Endothelial cell of umbilical vein (primary cell): ENCODE data around the gene RP2. TPM values are rescaled to one million over a fixed set of nuclear protein-coding genes. Genes with fewer than 3 reads are reported as not detected.

Source experiments
- BruUV-seq: library from RNA; stranded (reverse); fragments of 400-500 nt; replicated peaks from 2 replicates; lab custom pipeline; 2021; lab: Mats Ljungman, UMichigan
- CTCF ChIA-PET: fragments of 300-600, 350-600 bp; sonication (Branson Sonifier 250); formaldehyde crosslinking; loops from one replicate; lab custom pipeline; 2021; ENCODE audit warnings: antibody characterized with exemption, inconsistent platforms; lab: Charles Lee
- POLR2A ChIA-PET: fragments of 300-600, 350-600 bp; sonication (Branson Sonifier 250); formaldehyde crosslinking; loops from one replicate; lab custom pipeline; 2021; ENCODE audit warnings: antibody characterized with exemption, inconsistent platforms; lab: Charles Lee
- DNase-seq: peaks from one replicate; pipeline ENCODE4 v3.0.0-alpha.2; 2011; ENCODE audit warnings: low read depth, low spot score
- FAIRE-seq: peaks from 2 replicates; lab custom pipeline; 2011; peaks lifted over from hg19 to GRCh38; lab: Jason Lieb, UNC
- H2AFZ ChIP-seq: 2 replicates; pipeline ENCODE4 v1.6.0; 2012; ENCODE audit warnings: low read depth, low read length, control low read depth, inconsistent platforms
- H3K27ac ChIP-seq: 2 replicates; pipeline ENCODE4 v1.5.1; 2011; ENCODE audit warnings: low read depth, mild to moderate bottlenecking, control low read depth, low read length, moderate library complexity; ENCODE audit not compliant: insufficient read depth
- H3K27me3 ChIP-seq, 2 experiments: 2 replicates each; pipeline versions ENCODE4 v1.6.0 to v1.6.1; 2011; ENCODE audit warnings: low read length in 2 of 2, mixed read lengths in 1 of 2; ENCODE audit not compliant: control insufficient read depth in 2 of 2, insufficient read depth in 2 of 2
- H3K36me3 ChIP-seq, 2 experiments: 2 replicates in 1 of 2; 3 replicates in 1 of 2; pipeline ENCODE4 v1.5.1; 2011; ENCODE audit warnings: low read length in 2 of 2, mild to moderate bottlenecking in 1 of 2, moderate library complexity in 1 of 2; ENCODE audit not compliant: control insufficient read depth in 2 of 2, insufficient read depth in 2 of 2; ENCODE audit errors: extremely low read depth in 1 of 2
- H3K4me1 ChIP-seq: 3 replicates; pipeline ENCODE4 v1.5.1; 2011; ENCODE audit warnings: mild to moderate bottlenecking, low read length; ENCODE audit not compliant: control insufficient read depth, insufficient read depth; ENCODE audit errors: extremely low read depth
- H3K4me2 ChIP-seq: 2 replicates; pipeline ENCODE4 v1.6.1; 2011; ENCODE audit warnings: low read length, control low read depth, mixed read lengths; ENCODE audit not compliant: insufficient read depth
- H3K4me3 ChIP-seq, 3 experiments: fragments of 200-600 bp in 1 of 3; sonication (generic), shearing (Covaris generic) in 1 of 3; replicated peaks in 1 of 3; 2 replicates each; pipeline ENCODE4 v1.5.1; 2011 to 2016; ENCODE audit warnings: control low read depth in 3 of 3, low read length in 3 of 3, mild to moderate bottlenecking in 2 of 3, inconsistent platforms in 1 of 3, low read depth in 1 of 3, moderate library complexity in 1 of 3; ENCODE audit not compliant: insufficient read depth in 1 of 3
- H3K79me2 ChIP-seq: 2 replicates; pipeline ENCODE4 v1.6.0; 2012; ENCODE audit warnings: low read length, inconsistent platforms; ENCODE audit not compliant: control insufficient read depth, insufficient read depth
- H3K9ac ChIP-seq: replicated peaks from 2 replicates; pipeline ENCODE3; 2011; ENCODE audit warnings: low read length, control low read depth; ENCODE audit not compliant: insufficient read depth; ENCODE audit errors: extremely low read depth
- H3K9me1 ChIP-seq: replicated peaks from 3 replicates; pipeline ENCODE4 v1.6.0; 2011; ENCODE audit warnings: mild to moderate bottlenecking, low read length; ENCODE audit not compliant: control insufficient read depth, insufficient read depth; ENCODE audit errors: extremely low read depth
- H3K9me3 ChIP-seq: replicated peaks from 2 replicates; pipeline ENCODE4 v1.5.1; 2012; ENCODE audit warnings: low read length, inconsistent platforms; ENCODE audit not compliant: control insufficient read depth, insufficient read depth
- H4K20me1 ChIP-seq: replicated peaks from 2 replicates; pipeline ENCODE3; 2011; ENCODE audit warnings: mild to moderate bottlenecking, low read length; ENCODE audit not compliant: control insufficient read depth, insufficient read depth; ENCODE audit errors: extremely low read depth
- CTCF ChIP-seq, 2 donors: IDR thresholded peaks; 1 replicate in 1 of 2; 2 replicates in 1 of 2; pipeline ENCODE4 v1.5.1; 2011; ENCODE audit warnings: low read length in 2 of 2, mild to moderate bottlenecking in 2 of 2, moderate library complexity in 2 of 2, control low read depth in 1 of 2, inconsistent platforms in 1 of 2, low read depth in 1 of 2; ENCODE audit not compliant: insufficient read depth in 1 of 2; ENCODE audit errors: extremely low read depth in 1 of 2
- EZH2 ChIP-seq: IDR thresholded peaks from 2 replicates; pipeline ENCODE4 v1.6.1; 2012; ENCODE audit warnings: borderline replicate concordance, low read depth, mild to moderate bottlenecking, moderate library complexity, low read length, inconsistent platforms; ENCODE audit not compliant: severe bottlenecking
- FOS ChIP-seq: IDR thresholded peaks from 2 replicates; pipeline ENCODE4 v1.6.1; 2011; ENCODE audit warnings: mild to moderate bottlenecking, low read length, moderate library complexity, borderline replicate concordance; ENCODE audit not compliant: insufficient read depth
- GATA2 ChIP-seq: IDR thresholded peaks from 2 replicates; pipeline ENCODE4 v1.7.0; 2011; ENCODE audit warnings: low read depth, mild to moderate bottlenecking, moderate library complexity, mixed read lengths, low read length; ENCODE audit not compliant: insufficient read length, insufficient read depth
- MAX ChIP-seq: IDR thresholded peaks from 2 replicates; pipeline ENCODE4 v1.6.1; 2011; ENCODE audit not compliant: insufficient read depth, insufficient read length
- MYC ChIP-seq: IDR thresholded peaks from one replicate; pipeline ENCODE4 v1.6.1; 2011; ENCODE audit warnings: mild to moderate bottlenecking, low read depth, low read length
- POLR2A ChIP-seq: IDR thresholded peaks from 2 replicates; pipeline ENCODE4 v1.6.1; 2012; ENCODE audit warnings: low read depth, mild to moderate bottlenecking, control low read depth, low read length
- POLR2AphosphoS5 ChIP-seq: IDR thresholded peaks from 2 replicates; pipeline ENCODE4 v1.6.1; 2012; ENCODE audit warnings: low read depth, mild to moderate bottlenecking, control low read depth, low read length, moderate library complexity; ENCODE audit not compliant: insufficient read depth
- dilution Hi-C: fragments of 300-500 bp; cut with MboI; formaldehyde crosslinking; loops from one replicate; pipeline ENCODE4 v1.15.0; 2019; ENCODE audit warnings: low sequenced_read_pairs; ENCODE audit not compliant: extremely low pct_ligation_motif_present
- intact Hi-C: fragments of 100-400 bp; cut with micrococcal nuclease; formaldehyde crosslinking; loops from one replicate; pipeline ENCODE4 v1.10.0; 2022
- polyA plus RNA-seq, 4 experiments: library from polyadenylated mRNA; depleted of rRNA in 3 of 4; stranded (reverse) in 3 of 4; unstranded in 1 of 4; fragments of >200 nt; gene quantifications; 2 replicates each; pipeline versions ENCODE4 v1.2.1 to v1.2.3, GENCODE V29; 2011 to 2012; ENCODE audit warnings: missing spikeins in 1 of 4
- total RNA-seq: library from RNA; stranded (reverse); gene quantifications from 2 replicates; pipeline ENCODE4 v1.2.3, GENCODE V29; 2021

The RP2 gene
- total and polyA plus RNA-seq, 2 donors (not counting 3 experiments of a cell fraction or from before 2014, with no cell fraction given): 7.4 to 20.5 TPM

- no peak for FAIRE-seq
- H3K9me3 ChIP-seq: no peaks in the 10 kb centered on the region
- no peak for DNase-seq
- peaks cover 2% of the 10 kb centered on the region for H4K20me1 ChIP-seq
- peaks cover 11% of the 10 kb centered on the region for H3K79me2 ChIP-seq
- H3K4me2 ChIP-seq: no peak overlapping the region
- TF ChIP-seq MYC: no peak
- TF ChIP-seq FOS: no peak
- no peak for TF ChIP-seq GATA2
- no peak for TF ChIP-seq EZH2
- TF ChIP-seq MAX: no peak
- TF ChIP-seq CTCF (IDR thresholded peaks at IDR 0.05; ENCODE audit: extremely low read depth in 1 of 2, insufficient read depth in 1 of 2, low read depth in 1 of 2, low read length in 2 of 2): no peak
- TF ChIP-seq POLR2AphosphoS5: no peak
- TF ChIP-seq POLR2A: no peak
- no peaks in the 10 kb centered on the region for H3K9me1 ChIP-seq
- BruUV-seq: no TSS peak
- no peak overlapping the region for H3K9ac ChIP-seq
- POLR2A ChIA-PET: no interaction called here
- H2AFZ ChIP-seq: no peak overlapping the region
- H3K4me3 ChIP-seq: no peak overlapping the region
- no peak overlapping the region for H3K27ac ChIP-seq
- H3K27me3 ChIP-seq: no peaks in the 10 kb centered on the region
- no peaks in the 10 kb centered on the region for H3K36me3 ChIP-seq
- CTCF ChIA-PET: interaction anchor here (1.4 kb wide), 1 partner anchor 9 kb away, joined by 3 read pairs; no protein-coding TSS in a partner anchor
- dilution Hi-C loops: no loop called here
- H3K4me1 ChIP-seq: no peaks in the 10 kb centered on the region
- intact Hi-C loops: no loop called here
Measured at GRCh38 chrX:46922611-46923010, 85.8 kb downstream of the RP2 start.
